Gastroesophageal sphincter (tissue), 3 donors: ENCODE data around the gene TSPO.

Experiments
- EP300 ChIP-seq: sonication (generic); formaldehyde crosslinking; IDR thresholded peaks from one replicate; pipeline ENCODE4 v1.6.1; 2017; ENCODE audit warnings: antibody characterized with exemption, mild to moderate bottlenecking
- POLR2A ChIP-seq, 2 donors: fragments of 450-650 bp; IDR thresholded peaks; one replicate each; pipeline ENCODE4 v1.6.1; 2017; ENCODE audit warnings: antibody characterized with exemption in 2 of 2, mild to moderate bottlenecking in 2 of 2, moderate library complexity in 1 of 2
- POLR2AphosphoS5 ChIP-seq: sonication (generic); formaldehyde crosslinking; IDR thresholded peaks from one replicate; pipeline ENCODE4 v1.6.1; 2017; ENCODE audit warnings: antibody characterized with exemption
- TF ChIP-seq, protein P1 (sequence below), 4 experiments: fragments of 200-600 bp in 2 of 4; fragments of 450-650 bp in 2 of 4; sonication (generic) in 1 of 4; IDR thresholded peaks; one replicate each; pipeline ENCODE4 v1.5.1; 2017 to 2019; ENCODE audit warnings: antibody characterized with exemption in 4 of 4, mild to moderate bottlenecking in 2 of 4, moderate library complexity in 2 of 4

DNA sequence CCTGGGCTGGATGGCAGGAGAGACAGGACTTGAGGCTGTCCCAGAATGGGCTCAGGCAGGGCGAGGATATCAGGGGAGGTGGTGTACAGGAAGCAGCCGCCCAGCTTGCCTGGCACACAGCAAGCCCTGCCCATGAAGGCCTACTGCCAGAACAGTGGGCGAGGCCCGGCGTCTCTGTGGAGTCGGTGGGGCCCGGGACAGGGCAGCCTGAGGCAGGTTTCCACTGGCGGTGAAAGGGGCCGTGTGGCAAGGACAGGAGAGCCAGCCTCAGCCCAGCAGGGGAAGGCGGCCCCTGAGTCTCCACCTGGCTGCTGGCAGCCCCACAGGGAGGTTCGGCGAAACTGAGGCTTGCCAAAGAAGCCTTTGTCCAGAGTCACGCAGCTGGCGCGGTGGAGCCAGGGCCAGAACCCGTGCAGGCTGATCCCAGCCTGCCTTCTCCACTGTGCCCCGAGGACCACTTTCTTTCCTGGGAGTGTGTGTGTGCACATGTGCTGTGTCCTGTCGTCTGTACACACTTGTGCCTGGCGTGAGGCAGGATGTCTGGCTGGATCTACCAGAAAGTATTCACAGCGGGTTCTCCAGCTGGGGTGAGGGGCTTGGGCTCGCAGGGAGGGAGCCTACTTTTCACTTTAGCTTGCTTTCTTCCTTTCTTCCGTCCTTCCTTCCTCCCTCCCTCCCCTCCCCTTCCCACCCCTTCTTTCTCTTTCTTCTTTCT lies 1.2 kb downstream of the TSPO start:
- TF ChIP-seq POLR2AphosphoS5 (peak; percentile 21), POLR2A (IDR thresholded peaks at IDR 0.05) (peak; percentile 22 to 23), EP300 (no peak)
- TF ChIP-seq, protein P1, sequence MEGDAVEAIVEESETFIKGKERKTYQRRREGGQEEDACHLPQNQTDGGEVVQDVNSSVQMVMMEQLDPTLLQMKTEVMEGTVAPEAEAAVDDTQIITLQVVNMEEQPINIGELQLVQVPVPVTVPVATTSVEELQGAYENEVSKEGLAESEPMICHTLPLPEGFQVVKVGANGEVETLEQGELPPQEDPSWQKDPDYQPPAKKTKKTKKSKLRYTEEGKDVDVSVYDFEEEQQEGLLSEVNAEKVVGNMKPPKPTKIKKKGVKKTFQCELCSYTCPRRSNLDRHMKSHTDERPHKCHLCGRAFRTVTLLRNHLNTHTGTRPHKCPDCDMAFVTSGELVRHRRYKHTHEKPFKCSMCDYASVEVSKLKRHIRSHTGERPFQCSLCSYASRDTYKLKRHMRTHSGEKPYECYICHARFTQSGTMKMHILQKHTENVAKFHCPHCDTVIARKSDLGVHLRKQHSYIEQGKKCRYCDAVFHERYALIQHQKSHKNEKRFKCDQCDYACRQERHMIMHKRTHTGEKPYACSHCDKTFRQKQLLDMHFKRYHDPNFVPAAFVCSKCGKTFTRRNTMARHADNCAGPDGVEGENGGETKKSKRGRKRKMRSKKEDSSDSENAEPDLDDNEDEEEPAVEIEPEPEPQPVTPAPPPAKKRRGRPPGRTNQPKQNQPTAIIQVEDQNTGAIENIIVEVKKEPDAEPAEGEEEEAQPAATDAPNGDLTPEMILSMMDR (IDR thresholded peaks at IDR 0.05) = peak in 1 of 4 experiments; percentile 18
